Measurements from ENCODE around the gene PLA2G4E. TPM values are rescaled to one million over a fixed set of nuclear protein-coding genes. Genes with fewer than 3 reads are reported as not detected.
A peak's percentile ranks its signal among the peaks of the same experiment; 100 is the strongest.

The PLA2G4E gene
- total and polyA plus RNA-seq, 11 donors = 0.01 to 1.1 (median 0.05) TPM; not detected in 6

DNA sequence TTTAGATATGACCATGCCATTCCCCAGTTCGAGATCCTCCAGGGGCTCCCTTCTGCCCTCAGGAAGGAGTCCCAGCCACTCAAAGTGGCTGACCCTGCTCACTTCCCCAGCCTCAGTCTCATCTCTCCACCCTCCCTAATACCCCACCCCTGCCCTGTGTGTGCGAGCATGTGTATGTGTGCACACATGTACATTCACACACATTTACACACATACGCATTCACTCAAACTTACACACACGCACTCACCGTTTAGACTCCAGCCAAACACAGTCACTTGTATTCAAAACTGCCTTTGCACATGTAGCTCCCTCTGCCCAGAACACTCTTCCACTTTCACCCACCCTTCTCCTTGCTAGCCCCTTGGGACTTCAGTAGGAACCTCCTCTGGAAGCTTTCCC lies 11.4 kb downstream of the PLA2G4E start:
- H3K36me3 ChIP-seq = no peaks in the 10 kb centered on the region
- TF ChIP-seq, protein P1, sequence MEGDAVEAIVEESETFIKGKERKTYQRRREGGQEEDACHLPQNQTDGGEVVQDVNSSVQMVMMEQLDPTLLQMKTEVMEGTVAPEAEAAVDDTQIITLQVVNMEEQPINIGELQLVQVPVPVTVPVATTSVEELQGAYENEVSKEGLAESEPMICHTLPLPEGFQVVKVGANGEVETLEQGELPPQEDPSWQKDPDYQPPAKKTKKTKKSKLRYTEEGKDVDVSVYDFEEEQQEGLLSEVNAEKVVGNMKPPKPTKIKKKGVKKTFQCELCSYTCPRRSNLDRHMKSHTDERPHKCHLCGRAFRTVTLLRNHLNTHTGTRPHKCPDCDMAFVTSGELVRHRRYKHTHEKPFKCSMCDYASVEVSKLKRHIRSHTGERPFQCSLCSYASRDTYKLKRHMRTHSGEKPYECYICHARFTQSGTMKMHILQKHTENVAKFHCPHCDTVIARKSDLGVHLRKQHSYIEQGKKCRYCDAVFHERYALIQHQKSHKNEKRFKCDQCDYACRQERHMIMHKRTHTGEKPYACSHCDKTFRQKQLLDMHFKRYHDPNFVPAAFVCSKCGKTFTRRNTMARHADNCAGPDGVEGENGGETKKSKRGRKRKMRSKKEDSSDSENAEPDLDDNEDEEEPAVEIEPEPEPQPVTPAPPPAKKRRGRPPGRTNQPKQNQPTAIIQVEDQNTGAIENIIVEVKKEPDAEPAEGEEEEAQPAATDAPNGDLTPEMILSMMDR (IDR thresholded peaks at IDR 0.05) = no peak
- TF ChIP-seq POLR2A (IDR thresholded peaks at IDR 0.05) = no peak
- no peak overlapping the region for H3K4me3 ChIP-seq
- DNase-seq = no peak
- no peaks in the 10 kb centered on the region for H3K27me3 ChIP-seq
- intact Hi-C loops (cut with DNase I) = no loop called here
- no peak for ATAC-seq
- no peaks in the 10 kb centered on the region for H3K4me1 ChIP-seq
- H3K9me3 ChIP-seq = peaks cover 0 to 5% (median 0%) of the 10 kb centered on the region in 12 donors
- no peak overlapping the region for H3K27ac ChIP-seq
- 73 to 95% (median 91%) methylated on average over 5 of the region's 5 CpGs for WGBS, 4 donors

DNA sequence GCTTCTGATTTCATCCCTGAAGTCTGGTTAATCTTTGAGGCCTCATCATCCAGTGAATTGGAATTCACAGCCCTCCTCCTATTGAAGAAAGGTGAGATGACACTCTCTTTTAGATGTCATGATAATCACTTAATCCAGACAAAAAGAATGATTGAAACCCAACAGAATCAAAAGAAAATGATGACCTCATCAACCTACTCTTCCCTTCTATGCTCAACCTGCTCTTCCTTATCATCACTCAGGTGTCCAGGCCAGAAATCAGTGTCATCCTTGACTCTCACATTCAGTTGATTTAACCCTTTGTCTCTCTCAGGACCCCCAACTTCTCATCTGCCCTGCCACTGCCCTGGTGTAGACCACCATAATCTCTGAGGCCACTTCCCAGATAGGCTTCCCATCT lies 11.8 kb downstream of the PLA2G4E start:
- H3K27ac ChIP-seq = no peak overlapping the region
- no peak for DNase-seq
- no peak for ATAC-seq
- H3K4me1 ChIP-seq = no peaks in the 10 kb centered on the region
- no peaks in the 10 kb centered on the region for H3K36me3 ChIP-seq
- TF ChIP-seq POLR2A (IDR thresholded peaks at IDR 0.05) = no peak
- TF ChIP-seq, protein P1 (IDR thresholded peaks at IDR 0.05) = no peak
- no peak overlapping the region for H3K4me3 ChIP-seq
- H3K9me3 ChIP-seq = peaks cover 0 to 5% (median 0%) of the 10 kb centered on the region in 12 donors
- no peaks in the 10 kb centered on the region for H3K27me3 ChIP-seq
- intact Hi-C loops (cut with DNase I) = no loop called here

DNA sequence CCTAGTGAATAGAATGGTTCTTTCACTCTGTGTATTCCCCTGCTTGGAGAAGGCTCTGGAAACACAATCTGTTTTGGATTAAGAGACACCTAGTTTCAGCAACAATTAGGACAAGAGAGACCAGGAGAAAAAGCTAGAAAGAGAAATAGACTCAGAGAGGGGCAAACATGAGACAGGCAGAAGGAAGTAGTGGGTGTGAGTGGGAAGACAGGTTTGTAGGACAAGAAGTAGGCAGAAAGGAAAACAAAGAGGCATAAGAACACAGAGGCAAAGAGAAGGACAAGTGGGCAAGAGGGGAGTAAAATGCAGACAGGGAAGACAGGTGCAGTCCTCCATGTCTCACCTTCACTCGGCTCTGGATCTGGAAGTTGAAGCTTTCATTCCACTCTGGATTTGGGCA lies 13.5 kb downstream of the PLA2G4E start:
- WGBS, 4 donors = 91 to 100% (median 96%) methylated on average over 1 of the region's 1 CpG

DNA sequence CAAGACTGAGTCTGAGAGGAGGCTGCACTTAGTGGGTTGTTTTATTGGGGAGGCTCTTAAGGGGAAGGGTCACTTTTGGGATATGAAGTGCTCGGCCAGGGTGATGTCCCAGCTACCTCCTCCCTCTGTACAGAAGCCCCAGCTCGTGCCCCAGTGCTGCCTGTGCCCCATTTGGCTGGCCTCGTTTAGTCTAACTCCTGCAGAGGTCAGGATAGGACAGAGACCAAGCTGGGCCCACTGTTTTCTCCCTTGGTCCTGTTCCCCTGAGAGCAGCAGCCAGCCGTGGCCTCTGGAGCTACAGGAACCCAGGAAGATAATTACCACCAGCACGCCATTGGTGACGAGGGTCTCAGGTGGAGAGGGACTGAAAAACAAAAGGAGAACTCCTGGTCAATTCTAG lies 18.5 kb downstream of the PLA2G4E start:
- intact Hi-C loops (cut with DNase I) = loop anchor here in 1 of 10 donors (5.0 kb wide), 1 partner anchor 45 kb away; no protein-coding TSS in a partner anchor
- Histone ChIP-seq H3K4me3 (no peak overlapping the region), H3K9me3 (peaks cover 0 to 4% (median 0%) of the 10 kb centered on the region in 12 donors), H3K27me3 (peaks cover 0 to 3% (median 0%) of the 10 kb centered on the region in 9 donors), H3K4me1 (no peaks in the 10 kb centered on the region), H3K27ac (no peak overlapping the region), H3K36me3 (no peaks in the 10 kb centered on the region)
- 50 to 70% (median 60%) methylated on average over 6 of the region's 6 CpGs for WGBS, 4 donors
- DNase-seq = peak in 1 of 5 donors; percentile 43
- TF ChIP-seq, protein P1 (IDR thresholded peaks at IDR 0.05) = peak in 1 of 12 donors; percentile 14
- no peak for TF ChIP-seq POLR2A (IDR thresholded peaks at IDR 0.05)
- ATAC-seq = peak; percentile 64 to 81 (median 74)

More for the DNA sequence above, 13.5 kb downstream of the PLA2G4E start:
- Histone ChIP-seq H3K27ac (no peak overlapping the region), H3K36me3 (no peaks in the 10 kb centered on the region), H3K4me1 (no peaks in the 10 kb centered on the region), H3K4me3 (no peak overlapping the region), H3K27me3 (no peaks in the 10 kb centered on the region), H3K9me3 (peaks cover 0 to 5% (median 0%) of the 10 kb centered on the region in 12 donors)
- DNase-seq (no peak), ATAC-seq (no peak)
- TF ChIP-seq, protein P1 (IDR thresholded peaks at IDR 0.05) = no peak
- TF ChIP-seq POLR2A (IDR thresholded peaks at IDR 0.05) = no peak
- intact Hi-C loops (cut with DNase I) = no loop called here

Data from heart left ventricle (tissue), 16 donors.